ENCODE data around the gene PSMB11.
"Not testable (repeated sequence)": the region's sequence is repeated elsewhere in the genome, so short reads cannot be mapped to it uniquely, and the experiment has no call there.

Gene PSMB11

GRCh38 chr14:22998329-22999012, 43.5 kb upstream of the PSMB11 start:
- no peak overlapping the region for H3K9ac ChIP-seq (ENCODE audit: low read length)
- no peaks in the 10 kb centered on the region for H3K9me3 ChIP-seq (ENCODE audit: low read length)
- H2AFZ ChIP-seq (ENCODE audit: low read length): no peak overlapping the region
- H3K9me2 ChIP-seq (ENCODE audit: low read depth, low read length): no peaks in the 10 kb centered on the region
- H3K4me1 ChIP-seq (ENCODE audit: insufficient read depth, low read length, severe bottlenecking): no peaks in the 10 kb centered on the region
- H3K27me3 ChIP-seq (ENCODE audit: insufficient read depth, low read length): no peaks in the 10 kb centered on the region
- H3F3A ChIP-seq (ENCODE audit: insufficient read depth, low read length): no peaks in the 10 kb centered on the region
- no peaks in the 10 kb centered on the region for H3K79me2 ChIP-seq (ENCODE audit: insufficient read depth, low read length)
- no peak overlapping the region for H3K27ac ChIP-seq (ENCODE audit: low read depth, low read length, poor library complexity, severe bottlenecking)
- H3K4me2 ChIP-seq (ENCODE audit: low read length): no peak overlapping the region
- no peak for TF ChIP-seq CTCF (IDR thresholded peaks at IDR 0.05; ENCODE audit: low read length)
- H3K4me3 ChIP-seq (ENCODE audit: low read depth, low read length, poor library complexity, severe bottlenecking): no peak overlapping the region
- H3K36me3 ChIP-seq (ENCODE audit: insufficient read depth, low read length): peaks cover 8% of the 10 kb centered on the region
- H4K20me1 ChIP-seq (ENCODE audit: insufficient read depth, low read length): no peaks in the 10 kb centered on the region

- Histone ChIP-seq H3K9me2 (ENCODE audit: low read depth, low read length) (no peaks in the 10 kb centered on the region), H3F3A (ENCODE audit: insufficient read depth, low read length) (no peaks in the 10 kb centered on the region), H3K9ac (ENCODE audit: low read length) (no peak overlapping the region), H3K36me3 (ENCODE audit: insufficient read depth, low read length) (peaks cover 8% of the 10 kb centered on the region), H3K27ac (ENCODE audit: low read depth, low read length, poor library complexity, severe bottlenecking) (no peak overlapping the region), H3K27me3 (ENCODE audit: insufficient read depth, low read length) (no peaks in the 10 kb centered on the region), H3K9me3 (ENCODE audit: low read length) (no peaks in the 10 kb centered on the region), H3K4me1 (ENCODE audit: insufficient read depth, low read length, severe bottlenecking) (peaks cover 6% of the 10 kb centered on the region), H3K4me2 (ENCODE audit: low read length) (no peak overlapping the region), H3K4me3 (ENCODE audit: low read depth, low read length, poor library complexity, severe bottlenecking) (no peak overlapping the region), H2AFZ (ENCODE audit: low read length) (no peak overlapping the region), H4K20me1 (ENCODE audit: insufficient read depth, low read length) (no peaks in the 10 kb centered on the region), H3K79me2 (ENCODE audit: insufficient read depth, low read length) (no peaks in the 10 kb centered on the region)
- TF ChIP-seq EZH2 (IDR thresholded peaks at IDR 0.05; ENCODE audit: borderline replicate concordance, low read length): no peak
- TF ChIP-seq CTCF (IDR thresholded peaks at IDR 0.05; ENCODE audit: low read length): no peak
Measured at GRCh38 chr14:23000860-23001259, 41.2 kb upstream of the PSMB11 start.

- Histone ChIP-seq H3K9me2 (ENCODE audit: low read depth, low read length) (no peaks in the 10 kb centered on the region), H3K4me1 (ENCODE audit: insufficient read depth, low read length, severe bottlenecking) (peaks cover 17% of the 10 kb centered on the region), H3K4me3 (ENCODE audit: low read depth, low read length, poor library complexity, severe bottlenecking) (no peak overlapping the region), H3K36me3 (ENCODE audit: insufficient read depth, low read length) (peaks cover 8% of the 10 kb centered on the region), H2AFZ (ENCODE audit: low read length) (no peak overlapping the region), H4K20me1 (ENCODE audit: insufficient read depth, low read length) (no peaks in the 10 kb centered on the region), H3K27me3 (ENCODE audit: insufficient read depth, low read length) (no peaks in the 10 kb centered on the region), H3K27ac (ENCODE audit: low read depth, low read length, poor library complexity, severe bottlenecking) (no peak overlapping the region), H3K9me3 (ENCODE audit: low read length) (no peaks in the 10 kb centered on the region), H3K79me2 (ENCODE audit: insufficient read depth, low read length) (no peaks in the 10 kb centered on the region), H3K4me2 (ENCODE audit: low read length) (no peak overlapping the region), H3K9ac (ENCODE audit: low read length) (no peak overlapping the region), H3F3A (ENCODE audit: insufficient read depth, low read length) (no peaks in the 10 kb centered on the region)
- TF ChIP-seq EZH2 (IDR thresholded peaks at IDR 0.05; ENCODE audit: borderline replicate concordance, low read length) (no peak), CTCF (IDR thresholded peaks at IDR 0.05; ENCODE audit: low read length) (no peak)
Measured at GRCh38 chr14:23002592-23002991, 39.4 kb upstream of the PSMB11 start.

GRCh38 chr14:23004274-23004673, 37.7 kb upstream of the PSMB11 start:
- H3K9ac ChIP-seq (ENCODE audit: low read length); H3K27me3 ChIP-seq (ENCODE audit: insufficient read depth, low read length); H3K27ac ChIP-seq (ENCODE audit: low read depth, low read length, poor library complexity, severe bottlenecking); H3K36me3 ChIP-seq (ENCODE audit: insufficient read depth, low read length); H3F3A ChIP-seq (ENCODE audit: insufficient read depth, low read length); H3K4me2 ChIP-seq (ENCODE audit: low read length); H3K9me2 ChIP-seq (ENCODE audit: low read depth, low read length); H3K79me2 ChIP-seq (ENCODE audit: insufficient read depth, low read length); H2AFZ ChIP-seq (ENCODE audit: low read length); H3K4me3 ChIP-seq (ENCODE audit: low read depth, low read length, poor library complexity, severe bottlenecking); H4K20me1 ChIP-seq (ENCODE audit: insufficient read depth, low read length); H3K9me3 ChIP-seq (ENCODE audit: low read length): not testable (repeated sequence)
- H3K4me1 ChIP-seq (ENCODE audit: insufficient read depth, low read length, severe bottlenecking): peaks cover 34% of the 10 kb centered on the region

Measured in OCI-LY1 (cell line).